HG02938 (cell line): Measurements from ENCODE around the gene CAMK1D.

Experiments used
- ATAC-seq: cut with Tn5 transposase; IDR thresholded peaks from one replicate; pipeline ENCODE4 v1.9.1; 2021; ENCODE audit warnings: mild to moderate bottlenecking, moderate library complexity; ENCODE audit not compliant: unreplicated experiment

CAMK1D gene

DNA sequence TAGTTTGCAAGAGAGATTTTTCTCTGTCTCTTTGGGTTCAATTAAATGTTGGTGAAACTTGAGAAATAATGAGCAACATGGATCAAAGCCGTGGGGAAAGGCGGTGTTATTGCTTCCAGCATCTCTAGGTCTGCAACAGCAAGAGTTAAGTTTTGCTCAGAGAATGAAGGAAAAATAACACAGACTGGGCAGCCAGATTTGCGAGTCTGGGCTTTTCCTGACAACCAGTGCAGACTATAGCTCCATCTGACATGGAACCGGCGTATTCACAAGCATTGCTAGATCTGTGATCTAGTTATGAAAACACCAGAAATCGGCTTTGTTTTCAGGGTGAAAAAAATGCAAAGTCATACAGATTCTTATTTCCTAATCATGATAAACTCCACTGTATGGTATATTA is 110.4 kb downstream of the CAMK1D start:
- ATAC-seq: no peak

DNA sequence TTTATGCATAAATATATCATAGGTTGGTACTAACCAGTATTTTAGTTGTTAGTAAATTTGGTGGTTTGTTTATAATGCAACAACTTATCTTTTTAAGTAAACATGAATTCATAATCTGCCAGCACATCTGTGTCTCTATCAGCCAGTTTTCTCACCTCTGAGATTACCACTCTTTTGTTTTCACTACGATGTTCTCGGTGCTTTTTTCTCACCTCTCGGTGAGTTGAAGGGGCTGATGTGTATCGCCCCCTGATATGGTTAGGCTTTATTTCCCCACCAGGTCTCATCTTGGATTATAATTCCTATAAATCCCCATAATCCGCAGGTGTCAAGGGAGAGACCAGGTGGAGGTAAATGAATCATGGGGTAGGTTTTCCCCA is 114.1 kb downstream of the CAMK1D start:
- no peak for ATAC-seq

DNA sequence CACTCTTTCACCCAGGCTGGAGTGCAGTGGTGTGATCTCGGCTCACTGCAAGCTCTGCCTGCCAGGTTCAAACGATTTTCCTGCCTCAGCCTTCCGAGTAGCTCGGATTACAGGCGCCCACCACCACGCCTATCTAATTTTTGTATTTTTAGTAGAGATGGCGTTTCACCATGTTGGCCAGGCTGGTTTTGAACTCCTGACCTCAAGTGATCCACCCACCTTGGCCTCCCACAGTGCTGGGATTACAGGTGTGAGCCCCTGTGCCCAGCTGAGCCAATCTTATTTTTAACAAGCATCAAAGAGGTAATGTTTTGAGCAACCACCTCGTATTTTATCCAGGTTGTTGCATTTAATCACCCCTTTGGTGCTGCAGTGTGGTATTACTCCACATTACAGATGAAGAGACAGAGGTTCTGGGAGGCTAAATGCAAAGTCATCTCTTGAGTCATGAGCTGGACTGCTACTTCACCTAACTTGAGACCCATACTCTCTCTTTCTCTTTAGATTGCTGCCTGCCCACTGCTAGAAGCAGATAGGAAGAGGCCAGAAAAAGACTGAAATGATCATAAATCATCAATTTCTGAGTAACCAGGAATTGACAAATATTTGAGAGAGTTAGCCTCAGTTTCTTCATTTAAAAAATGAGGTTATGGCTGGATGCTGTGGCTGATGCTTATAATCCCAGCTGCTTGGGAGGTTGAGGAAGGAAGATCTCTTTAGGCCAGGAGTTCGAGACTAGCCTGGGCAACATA is 116.2 kb downstream of the CAMK1D start:
- no peak for ATAC-seq

DNA sequence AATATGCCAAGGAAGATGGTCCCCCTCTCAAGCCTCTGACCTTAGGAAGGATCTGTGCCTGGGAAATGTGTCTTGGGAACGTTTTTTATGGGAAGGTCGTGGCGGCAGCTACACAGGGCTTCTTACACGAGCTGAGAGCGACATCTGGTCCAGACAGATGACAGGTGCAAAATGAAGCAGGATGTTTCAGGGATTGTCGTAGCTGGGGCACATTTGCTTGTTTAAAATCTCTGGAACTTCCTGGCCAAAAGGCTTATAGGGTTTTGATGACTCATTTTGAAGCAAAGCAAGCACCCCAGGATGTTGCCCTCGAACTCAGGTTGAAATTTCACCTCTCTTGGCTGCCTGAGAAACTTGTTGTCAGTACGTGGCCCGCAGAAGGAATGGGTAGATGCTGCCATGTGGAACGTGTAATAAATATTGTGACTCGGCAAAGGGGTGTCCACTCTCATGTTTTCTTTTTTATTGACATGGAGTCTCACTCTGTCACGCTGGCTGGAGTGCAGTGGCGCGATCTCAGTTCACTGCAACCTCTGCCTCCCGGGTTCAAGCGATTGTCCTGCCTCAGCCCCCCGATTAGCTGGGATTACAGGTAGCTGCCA is 117.5 kb downstream of the CAMK1D start:
- ATAC-seq: no peak

DNA sequence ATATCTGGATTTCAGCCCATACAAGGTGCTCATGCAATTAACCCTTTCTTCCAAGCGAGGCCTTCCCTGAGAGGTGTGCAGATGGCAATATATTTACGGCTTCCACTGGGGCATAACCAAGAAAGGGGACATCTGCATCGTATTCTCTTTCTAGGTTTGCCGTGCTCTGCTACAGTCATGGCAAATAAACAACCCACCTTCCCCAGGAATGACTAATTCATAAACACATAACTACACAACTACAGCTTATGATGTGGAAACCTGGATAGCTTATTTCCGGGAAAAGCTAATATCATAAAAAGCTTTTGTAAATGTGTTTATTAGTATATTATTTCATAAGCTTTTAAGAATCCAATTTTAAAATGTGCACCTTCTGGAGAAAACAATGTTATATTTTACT is 120.0 kb downstream of the CAMK1D start:
- ATAC-seq: no peak

DNA sequence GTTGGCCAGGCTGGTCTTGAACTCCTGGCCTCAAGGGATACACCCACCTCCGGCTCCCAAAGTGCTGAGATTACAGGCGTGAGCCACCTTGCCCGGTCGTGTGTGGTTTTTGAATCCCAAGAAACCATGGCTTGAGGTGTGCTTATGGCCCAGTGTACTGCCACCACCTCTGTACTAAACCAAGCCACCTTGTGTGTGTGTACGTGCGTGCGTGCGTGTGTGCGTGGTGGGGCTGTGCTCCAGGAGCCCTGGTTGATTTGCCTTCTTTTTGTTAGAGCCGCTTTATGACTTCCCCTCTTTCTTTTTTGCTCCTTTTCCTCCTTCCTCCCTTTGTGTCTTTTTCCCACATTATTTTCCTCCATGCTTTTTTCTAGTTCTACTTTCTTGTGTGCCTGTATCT is 121.4 kb downstream of the CAMK1D start:
- ATAC-seq: no peak

DNA sequence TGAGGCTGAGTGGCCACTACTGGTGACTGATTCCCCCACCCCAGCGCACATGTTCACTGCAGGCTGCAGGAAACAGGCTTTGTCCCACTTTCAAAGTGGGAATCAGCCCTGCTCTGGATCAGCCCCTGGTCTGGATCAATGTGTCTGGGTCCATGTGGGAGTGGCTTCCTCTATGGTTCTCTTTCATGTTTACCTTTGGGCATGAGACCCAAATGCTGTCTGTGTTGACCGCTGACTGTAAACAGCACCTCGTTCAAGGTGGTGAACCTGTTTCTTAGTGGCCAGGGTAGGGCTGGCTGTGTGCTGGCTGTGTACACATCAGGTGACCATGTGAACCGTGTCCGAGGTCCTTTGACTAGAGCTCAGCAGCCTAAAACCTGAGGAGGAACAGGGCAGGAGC is 121.8 kb downstream of the CAMK1D start:
- ATAC-seq: no peak

DNA sequence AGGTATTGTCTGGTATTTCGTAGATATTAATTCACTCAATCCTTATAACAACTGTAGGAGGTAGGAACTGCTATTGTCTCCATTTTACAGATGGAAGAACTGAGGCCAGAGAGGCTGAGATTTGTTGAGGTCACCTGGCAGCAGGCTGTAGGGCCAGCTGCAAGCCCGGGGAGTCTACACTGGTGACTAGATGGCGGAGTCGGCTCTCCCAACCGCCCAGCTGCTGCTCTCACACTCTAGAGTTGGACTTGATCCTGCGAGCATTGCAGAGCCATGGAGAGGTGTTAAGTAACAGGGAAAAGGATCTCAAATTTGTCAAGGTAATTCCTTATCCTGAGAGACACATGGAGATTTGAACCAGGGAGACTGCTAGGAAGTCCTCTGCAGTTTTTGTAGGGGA is 124.1 kb downstream of the CAMK1D start:
- ATAC-seq: no peak

DNA sequence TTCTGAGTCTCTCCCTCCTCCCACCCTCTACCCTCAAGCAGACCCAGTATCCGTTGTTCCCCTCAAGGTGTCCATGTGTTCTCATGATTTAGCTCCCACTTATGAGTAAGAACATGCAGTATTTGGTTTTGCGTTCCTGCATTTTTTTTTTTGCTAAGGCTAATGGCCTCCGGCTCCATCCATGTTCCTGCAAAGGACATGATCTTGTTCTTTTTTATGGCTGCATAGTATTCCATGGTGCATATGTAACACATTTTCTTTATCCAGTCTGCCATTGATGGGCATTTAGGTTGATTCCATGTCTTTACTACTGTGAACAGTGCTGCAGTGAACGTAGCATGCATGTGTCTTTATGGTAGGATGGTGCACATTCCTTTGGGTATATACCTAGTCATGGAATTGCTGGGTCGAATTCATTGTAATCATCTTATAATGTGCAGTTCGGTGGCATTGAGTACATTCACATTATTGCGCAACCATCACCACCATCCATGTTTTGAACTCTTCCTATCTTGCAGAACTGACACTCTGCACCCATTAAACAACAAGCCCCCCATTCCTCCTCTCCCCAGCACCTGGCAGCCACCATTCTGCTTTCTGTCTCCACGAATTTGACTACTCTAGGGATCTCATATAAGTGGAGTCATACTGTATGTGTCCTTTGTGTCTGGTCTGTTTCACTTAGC is 125.5 kb downstream of the CAMK1D start:
- ATAC-seq: no peak

DNA sequence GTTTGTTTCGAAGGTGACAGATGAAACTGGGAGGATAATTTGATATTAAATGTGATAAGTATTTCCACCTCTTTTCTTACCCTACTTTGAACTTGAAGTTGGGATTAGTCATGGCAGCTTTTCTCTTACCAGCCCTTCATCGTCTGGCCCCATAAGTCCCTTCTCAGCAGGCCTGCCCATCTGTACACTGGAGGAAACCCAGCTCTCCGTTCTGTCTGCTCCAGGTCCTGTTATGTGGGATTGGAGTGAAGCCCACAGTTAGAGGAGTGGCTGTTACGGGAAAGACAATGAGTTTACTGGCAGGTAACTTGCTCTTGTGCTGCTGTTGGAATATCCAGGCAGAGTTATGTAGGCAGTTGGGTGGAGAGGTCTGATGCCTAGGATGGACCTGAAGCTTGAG is 127.3 kb downstream of the CAMK1D start:
- ATAC-seq: no peak

DNA sequence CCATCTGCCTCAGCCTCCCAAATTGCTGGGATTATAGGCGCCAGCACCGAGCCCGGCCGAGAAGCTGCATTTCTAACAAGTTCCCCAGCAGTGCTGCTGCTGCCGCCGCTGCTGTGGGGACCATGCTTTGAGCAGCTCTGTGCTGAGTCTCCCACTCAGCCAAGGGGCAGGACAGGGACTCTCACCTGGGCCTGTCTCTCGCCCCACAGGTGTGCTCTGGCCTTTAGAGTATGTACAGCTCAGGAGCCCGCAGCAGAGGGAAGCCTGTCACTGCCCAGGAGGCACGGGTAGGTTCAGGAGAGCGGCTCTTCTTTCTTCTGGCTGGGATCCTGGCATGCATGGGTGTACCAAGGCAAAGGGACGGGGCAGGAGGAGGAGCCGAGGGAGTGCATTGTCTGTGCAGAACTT is 130.1 kb downstream of the CAMK1D start:
- no peak for ATAC-seq

DNA sequence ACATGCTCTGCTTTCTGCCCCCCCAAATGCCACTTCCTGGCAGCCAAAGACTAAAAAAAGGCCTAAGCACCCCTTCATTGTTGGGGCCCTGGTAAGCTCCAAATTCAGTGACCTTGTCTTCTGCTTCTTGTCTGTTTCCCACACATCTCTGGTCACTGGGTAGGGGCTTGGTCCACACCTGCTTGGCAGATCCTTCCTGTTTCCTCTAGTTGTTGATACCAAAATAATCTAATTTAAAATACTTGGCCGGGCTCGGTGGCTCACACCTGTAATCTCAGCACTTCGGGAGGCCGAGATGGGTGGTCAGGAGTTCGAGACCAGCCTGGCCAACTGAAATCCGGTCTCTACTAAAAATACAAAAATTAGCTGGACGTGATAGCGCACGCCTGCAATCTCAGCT is 130.6 kb downstream of the CAMK1D start:
- ATAC-seq: no peak

DNA sequence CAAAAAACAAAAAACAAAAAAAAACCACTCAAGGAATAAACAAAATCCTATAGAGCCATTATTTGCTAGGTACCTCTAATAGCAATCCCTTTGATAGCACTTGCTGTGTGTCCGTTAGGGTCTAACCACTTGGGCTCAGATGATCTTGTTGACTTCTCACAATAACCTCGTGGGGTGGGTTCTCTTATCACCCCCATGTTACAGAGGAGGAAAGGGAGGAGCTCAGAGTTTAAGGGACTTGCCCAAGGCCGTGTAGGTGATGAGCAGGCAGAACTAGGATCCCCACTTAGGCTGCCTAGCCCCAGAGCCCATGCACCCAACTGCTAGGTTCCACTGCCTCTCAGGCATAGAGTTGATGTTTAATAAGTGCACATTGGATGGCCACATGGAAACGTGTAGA is 131.1 kb downstream of the CAMK1D start:
- no peak for ATAC-seq

DNA sequence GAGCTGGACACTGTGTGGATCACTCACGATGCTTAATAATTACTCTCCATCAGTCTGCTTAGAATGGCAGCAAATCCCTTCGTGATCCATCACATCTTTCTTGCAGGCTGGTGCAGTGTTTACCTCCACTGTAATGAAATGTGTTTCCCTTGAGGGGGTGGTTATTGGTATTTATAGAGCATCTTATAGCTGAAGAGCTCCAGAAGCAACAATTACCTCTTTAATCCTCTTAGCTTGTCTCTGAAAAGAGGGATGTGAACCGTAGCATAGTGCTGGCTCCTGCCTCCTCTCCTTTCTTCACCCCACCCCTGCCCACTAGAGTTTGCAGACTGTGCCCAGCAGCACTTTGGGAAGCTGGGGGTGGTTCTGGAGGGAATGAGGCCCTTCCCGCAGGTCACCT is 132.6 kb downstream of the CAMK1D start:
- no peak for ATAC-seq

DNA sequence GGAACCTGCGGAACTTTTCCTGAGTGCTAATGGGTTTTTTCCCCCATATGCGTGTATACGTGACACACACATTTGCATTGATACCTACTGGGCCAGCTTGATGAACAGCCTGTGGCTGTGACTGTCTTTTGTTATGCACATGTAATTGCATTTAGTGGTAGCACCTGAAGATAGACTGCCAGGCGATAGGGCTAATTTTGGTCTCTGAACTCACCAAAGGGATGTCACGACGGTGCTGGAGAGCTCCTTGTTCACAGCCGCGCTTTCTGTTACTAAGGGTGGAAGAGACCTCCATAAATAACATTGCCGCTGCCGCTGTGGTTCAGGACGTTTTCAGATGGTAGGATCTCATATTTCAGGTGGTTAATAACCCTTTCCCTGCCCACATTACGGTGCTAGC is 133.2 kb downstream of the CAMK1D start:
- ATAC-seq: no peak

DNA sequence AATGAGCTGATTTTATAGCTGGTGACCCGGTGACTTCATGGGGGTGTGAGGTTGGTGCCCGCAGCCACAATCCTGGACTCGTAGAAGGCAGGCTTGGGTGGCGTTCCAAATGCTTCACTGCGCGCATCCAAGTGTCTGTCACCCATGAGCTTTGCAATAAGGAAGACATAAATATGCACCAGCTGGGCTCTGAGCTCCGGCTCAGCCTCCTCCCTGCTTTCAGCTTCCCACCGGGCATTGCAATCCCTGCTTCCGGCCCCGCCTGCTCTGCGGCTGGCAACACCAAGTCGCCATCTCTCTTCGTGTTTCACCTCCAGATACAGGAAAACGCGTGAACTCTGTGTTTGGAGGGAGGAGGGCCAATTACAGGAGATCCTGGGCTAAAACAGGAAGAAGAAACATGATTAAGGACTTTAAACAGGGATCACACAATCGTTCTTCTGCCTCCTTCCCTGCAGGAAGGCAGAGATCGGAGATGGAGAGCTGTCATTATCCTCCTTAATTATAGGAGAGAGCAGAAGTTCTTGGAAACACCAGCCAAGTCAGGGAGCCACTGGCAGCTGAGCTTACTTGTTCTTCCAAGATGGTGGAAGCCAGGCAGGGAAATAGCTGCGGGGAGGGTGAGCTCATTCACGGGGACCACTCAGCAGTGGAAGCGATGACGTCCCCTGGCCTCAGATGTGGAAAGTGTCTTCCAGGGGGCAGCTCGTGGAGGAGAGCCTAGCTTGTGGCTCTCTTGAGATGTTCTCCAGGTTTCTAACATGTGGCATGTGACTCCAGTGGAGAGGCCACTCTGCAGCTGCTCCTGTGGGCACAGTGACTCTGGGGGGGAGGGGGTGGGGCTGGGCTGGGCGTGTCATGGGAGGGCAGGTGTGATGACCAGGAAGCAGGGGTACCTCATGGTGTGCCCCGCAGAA is 134.9 kb downstream of the CAMK1D start:
- no peak for ATAC-seq

DNA sequence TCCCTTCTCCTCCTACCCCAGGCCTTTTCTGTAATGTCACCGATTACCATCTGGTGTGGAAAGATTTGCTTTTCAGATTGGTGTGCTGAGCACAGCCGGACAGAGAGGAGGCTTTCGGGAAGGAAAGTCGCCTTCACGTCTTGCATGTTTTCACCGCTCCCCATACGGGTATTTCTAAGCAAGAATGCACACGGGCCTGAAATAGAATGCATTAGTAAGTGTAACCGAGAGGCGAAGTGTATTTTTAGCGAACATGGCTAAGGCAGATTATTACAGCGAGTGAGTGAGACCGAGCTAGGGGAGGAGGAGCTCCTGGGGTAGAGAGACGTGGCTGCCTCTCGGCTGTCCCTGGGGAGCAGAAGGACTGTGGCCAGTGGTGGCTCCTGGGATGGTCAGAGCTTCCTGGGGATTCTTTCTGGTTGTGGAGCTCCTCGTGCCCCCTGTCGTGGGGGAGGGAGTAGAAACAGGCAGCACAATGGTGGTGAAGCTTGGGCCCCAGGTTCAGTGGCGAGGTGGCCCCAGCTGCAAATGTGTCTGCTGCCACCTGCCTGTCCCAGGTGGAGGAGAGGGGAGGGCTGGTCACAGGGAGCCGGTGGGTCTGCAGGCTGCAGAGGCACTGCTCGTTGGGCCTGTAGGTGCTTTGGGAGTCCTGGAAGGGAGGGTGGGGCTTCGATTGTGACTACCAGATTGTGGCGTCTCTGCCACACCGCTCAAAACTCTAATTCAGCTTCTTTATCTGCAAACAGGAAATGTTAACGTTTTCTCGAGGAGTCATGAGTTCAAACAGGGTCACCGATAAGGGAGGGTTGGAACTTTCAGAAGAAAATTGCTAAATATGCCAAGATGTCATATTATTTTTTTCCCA is 135.8 kb downstream of the CAMK1D start:
- no peak for ATAC-seq

DNA sequence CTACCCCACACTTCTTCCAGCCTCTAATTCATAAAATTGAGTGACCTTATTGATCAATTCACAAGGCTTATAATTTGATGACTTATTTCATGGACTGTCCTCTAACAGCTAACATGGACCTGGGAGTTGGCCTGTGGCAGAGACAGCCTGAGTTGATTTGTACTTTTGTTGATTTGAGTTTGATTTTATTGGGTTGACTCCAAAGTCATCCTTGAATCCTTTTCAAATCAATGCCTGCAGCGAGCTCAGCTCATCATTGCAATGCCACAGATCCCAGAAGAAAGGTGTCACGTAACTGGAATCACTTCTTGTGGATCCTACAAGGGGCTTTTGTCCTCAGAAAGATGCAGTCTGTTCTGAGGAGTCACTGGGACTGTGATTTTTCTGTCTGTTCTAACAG is 138.0 kb downstream of the CAMK1D start:
- ATAC-seq: no peak

DNA sequence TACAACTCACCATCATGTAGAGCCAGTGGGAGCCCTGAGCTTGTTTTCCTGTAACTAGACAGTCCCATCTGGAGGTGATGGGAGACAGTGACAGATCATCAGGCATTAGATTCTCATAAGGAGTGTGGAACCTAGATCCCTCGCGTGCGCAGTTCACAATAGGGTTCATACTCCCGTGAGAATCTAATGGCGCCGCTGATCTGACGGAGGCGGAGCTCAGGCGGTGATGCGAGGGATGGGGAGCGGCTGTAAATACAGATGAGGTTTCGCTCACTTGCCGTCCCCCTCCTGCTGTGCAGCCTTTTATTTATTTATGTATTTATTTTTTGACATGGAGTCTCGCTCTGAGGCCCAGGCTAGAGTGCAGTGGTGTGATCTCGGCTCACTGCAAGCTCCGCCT is 139.3 kb downstream of the CAMK1D start:
- no peak for ATAC-seq

DNA sequence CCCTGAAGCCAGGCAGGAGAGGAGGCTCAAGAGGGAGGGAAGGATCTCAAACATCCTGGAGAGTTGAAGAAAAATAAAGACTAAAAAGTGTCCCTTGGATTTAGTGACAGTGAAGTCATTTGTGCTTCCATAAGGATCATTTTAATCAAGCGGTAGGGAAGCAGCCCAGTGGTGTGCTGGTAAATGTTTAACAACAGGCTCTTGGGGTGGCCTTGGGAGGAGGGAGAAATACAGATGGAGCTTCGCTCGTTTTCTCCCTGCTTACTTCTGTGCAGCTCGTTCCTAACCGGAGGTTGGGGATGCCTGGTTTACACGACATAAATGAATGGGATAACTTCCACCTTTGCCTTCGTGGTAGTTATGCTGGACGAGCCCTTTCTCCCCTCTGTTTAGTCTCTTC is 140.0 kb downstream of the CAMK1D start:
- ATAC-seq: no peak
